Activated T-cell treated with anti-CD3 and anti-CD28 coated beads for 1 hour (primary cell): ENCODE results near the gene LDLRAD1.
"Not testable (repeated sequence)": the region's sequence is repeated elsewhere in the genome, so short reads cannot be mapped to it uniquely, and the experiment has no call there.

Experiments used
- DNase-seq: peaks from one replicate; pipeline ENCODE4 v3.0.0-alpha.2; 2020; ENCODE audit warnings: low read depth

LDLRAD1 gene

DNA sequence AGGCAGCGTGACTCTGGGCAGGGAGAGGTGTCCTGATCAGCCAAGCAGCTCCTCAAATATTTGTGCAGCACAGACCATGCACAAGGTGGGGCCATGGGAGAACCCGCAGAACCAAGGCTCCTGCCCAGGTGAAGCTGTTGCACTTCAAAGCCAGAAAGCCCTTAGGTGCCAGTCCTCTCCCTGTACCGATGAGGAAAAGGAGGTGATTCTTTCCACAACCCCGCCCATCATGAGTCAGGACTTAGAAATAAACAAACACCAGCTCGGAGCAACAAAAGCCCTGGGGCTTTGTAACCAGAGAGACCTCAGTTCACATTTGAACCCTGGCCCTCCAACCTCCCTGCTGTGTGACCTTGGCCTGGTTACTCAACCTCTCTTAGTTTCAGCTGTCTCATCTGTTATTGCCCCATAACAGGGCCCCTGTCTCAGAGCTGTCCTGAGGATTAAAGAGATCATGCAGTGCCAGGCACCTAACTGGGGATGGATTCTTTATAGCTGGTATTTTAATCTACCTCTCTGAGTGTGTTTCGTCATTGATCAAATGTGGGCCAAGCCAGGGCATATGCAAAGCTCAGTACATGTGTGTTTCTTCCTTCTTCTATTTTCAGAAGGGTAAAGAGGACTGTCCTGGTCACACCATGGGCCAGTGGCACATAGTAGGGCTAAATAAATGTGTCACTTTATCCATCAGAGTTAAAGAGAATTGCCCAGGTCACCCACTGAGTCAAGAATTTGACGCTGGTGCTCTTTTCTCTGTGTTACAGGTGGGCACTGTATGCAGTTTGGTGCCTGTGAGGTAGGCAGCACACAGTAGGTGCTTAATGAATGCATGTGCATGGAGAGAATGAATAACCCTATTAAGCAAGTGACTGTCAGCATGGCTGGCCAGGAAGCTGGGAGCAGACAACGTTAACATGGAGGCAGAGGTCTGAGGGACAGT lies 1.4 kb downstream of the LDLRAD1 start:
- no peak for DNase-seq

- no peak for DNase-seq
Measured at GRCh38 chr1:54014009-54014629, 3.9 kb downstream of the LDLRAD1 start.

- DNase-seq, result no peak
Measured at GRCh38 chr1:54013393-54014008, 4.5 kb downstream of the LDLRAD1 start.

GRCh38 chr1:54012863-54013262 lies 5.1 kb downstream of the LDLRAD1 start:
- DNase-seq, result no peak

DNA sequence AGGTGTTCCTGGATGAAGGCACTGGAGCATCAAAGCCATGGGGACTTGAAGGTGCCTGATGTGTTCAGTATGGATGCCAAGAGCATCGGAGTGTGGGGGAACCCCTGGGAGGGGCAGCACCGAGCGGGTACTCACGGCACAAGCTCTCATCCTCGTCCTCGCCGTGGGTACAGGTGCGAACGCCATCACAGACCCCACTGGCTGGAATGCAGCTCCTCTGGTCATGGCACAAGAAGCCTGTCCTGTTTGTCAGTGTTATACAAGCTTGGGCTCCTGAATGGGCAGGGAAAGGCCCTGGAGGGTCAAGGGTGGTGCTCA lies 6.0 kb downstream of the LDLRAD1 start:
- DNase-seq, result no peak

DNA sequence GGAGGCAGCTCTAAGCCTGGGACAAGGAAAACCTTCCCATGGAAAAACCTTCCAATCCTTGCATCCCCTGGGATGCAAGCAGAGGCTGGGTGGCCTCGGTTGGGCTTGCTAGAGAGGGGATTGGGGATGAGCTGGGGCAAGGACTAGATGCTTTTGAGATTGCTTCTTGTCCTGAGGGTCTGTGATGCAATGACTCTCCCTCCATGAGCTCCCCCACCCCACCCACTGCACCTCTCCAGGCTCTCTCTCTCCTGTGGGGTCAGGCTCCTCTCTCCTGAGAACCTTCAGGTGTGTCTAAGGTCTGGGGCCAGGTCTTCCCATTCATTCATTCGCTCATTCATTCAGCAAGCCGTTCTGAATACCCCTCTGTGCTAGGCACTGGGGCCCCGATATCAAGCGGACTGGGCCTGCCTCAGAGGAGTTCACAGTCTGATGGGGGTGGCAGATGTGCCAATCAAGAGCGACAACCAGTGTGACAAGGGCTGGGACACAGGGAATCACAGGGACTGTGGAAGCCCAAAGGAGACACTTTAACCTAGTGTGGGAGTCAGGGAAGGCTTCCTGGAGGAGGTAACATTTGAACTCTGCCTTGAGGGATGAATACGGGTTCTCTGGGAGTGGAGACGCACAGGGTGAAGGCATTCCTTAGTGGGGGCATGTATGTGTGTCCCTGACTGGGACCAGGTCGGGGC lies 6.5 kb downstream of the LDLRAD1 start:
- no peak for DNase-seq

DNA sequence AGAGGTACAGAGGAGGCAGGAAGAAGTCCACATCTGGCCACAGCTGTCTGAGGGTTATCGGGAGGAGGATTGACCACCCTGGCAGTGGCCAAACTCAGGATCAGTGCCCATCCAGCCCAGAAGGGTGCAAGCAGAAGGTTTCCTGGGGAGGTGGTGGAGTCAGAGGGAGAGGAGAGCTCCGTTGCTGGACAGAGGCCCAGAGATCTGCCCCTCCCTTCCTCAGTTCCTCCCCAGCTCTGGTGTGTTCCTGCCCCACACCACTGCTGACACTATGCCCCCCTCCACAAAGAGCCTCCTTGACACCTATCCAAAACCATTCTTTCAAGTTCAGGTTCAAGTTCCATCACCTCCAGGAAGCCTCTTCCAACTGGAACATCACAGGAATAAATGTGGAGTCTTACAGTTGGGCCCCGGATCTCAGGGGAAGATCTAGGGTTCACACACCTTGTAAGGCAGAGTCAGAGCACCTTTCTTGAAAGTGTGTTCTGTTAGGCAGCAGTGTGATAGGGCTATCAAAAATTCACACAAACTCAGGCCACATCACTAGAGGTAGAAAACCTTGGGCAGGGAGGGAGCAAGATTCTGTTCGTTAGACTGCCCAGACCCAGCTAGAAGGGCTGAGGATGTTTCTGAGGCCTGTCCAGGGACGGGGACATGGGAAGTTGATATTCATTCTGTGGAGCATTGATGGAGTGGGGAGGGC lies 7.4 kb downstream of the LDLRAD1 start:
- no peak for DNase-seq

- no peak for DNase-seq
Measured at GRCh38 chr1:54009406-54009805, 8.6 kb downstream of the LDLRAD1 start.

GRCh38 chr1:54008876-54009275 lies 9.1 kb downstream of the LDLRAD1 start:
- no peak for DNase-seq

GRCh38 chr1:54007613-54008012 lies 10.4 kb downstream of the LDLRAD1 start:
- DNase-seq, result no peak

GRCh38 chr1:54006508-54006907 lies 11.5 kb downstream of the LDLRAD1 start:
- no peak for DNase-seq

DNA sequence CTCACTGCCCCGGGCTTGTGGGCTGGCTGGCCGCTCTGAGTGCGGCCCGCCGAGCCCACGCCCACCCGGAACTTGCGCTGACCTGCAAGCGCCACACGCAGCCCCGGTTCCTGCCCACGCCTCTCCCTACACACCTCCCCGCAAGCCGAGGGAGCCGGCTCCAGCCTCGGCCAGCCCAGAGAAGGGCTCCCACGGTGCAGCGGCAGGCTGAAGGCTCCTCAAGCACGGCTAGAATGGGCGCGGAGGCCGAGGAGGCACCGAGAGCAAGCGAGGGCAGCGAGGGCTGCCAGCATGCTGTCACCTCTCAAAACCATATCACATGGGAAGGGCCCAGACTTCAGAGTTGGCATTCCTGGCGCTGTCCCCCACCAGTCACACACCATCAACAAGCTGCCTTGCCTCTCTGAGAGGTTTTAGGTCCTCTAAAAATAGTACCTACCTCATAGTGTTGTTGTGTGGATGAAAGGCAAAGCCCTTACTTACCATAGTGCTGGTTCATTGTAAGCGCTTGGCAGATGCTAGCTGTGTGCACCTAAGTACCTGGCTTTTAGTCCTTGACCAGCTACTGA lies 13.4 kb downstream of the LDLRAD1 start:
- no peak for DNase-seq

GRCh38 chr1:54003750-54004480 lies 14.1 kb downstream of the LDLRAD1 start:
- DNase-seq, result not testable (repeated sequence)

- no peak for DNase-seq
Measured at GRCh38 chr1:54003249-54003646, 14.7 kb downstream of the LDLRAD1 start.

GRCh38 chr1:54002544-54003248 lies 15.3 kb downstream of the LDLRAD1 start:
- no peak for DNase-seq

GRCh38 chr1:54001591-54001990 lies 16.4 kb downstream of the LDLRAD1 start:
- DNase-seq, result no peak

DNA sequence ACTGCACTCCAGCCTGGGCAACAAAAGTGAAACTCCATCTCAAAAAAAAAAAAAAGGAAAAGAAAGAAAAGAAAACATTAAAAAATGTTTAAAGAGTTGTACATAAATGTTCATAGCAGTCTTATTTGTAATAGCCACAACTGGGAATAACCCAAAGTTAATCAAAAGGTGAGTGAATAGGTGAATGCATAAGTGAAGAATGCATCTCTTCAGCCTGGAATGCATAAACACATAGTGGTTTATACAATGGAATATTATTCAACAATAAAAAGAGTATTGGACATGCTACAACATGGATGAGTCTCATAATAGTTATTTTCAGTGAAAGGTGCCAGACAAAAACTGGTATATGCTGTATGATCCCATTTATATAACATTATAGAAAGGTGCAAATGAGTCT lies 18.1 kb downstream of the LDLRAD1 start:
- no peak for DNase-seq

DNA sequence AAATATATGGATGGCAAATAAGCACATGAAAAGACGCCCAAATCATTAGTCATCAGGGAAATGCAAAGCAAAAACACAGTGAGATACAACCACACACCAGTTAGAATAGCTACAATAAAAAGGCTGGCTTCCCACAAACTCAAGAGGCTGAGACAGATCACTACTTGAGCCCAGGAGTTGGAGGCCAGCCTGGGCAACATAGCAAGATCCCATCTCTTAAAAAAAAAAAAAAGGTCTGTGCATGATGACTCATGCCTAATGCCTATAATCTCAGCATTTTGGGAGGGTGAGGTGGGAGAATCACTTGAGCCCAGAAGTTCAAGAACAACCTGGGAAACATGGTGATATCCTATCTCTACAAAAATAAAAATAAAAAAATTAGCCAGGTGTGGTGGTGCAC lies 19.8 kb downstream of the LDLRAD1 start:
- no peak for DNase-seq

GRCh38 chr1:53995683-53996082 lies 22.3 kb downstream of the LDLRAD1 start:
- DNase-seq, result no peak

- DNase-seq, result not testable (repeated sequence)
Measured at GRCh38 chr1:53994516-53994915, 23.5 kb downstream of the LDLRAD1 start.
